Measurements from ENCODE around the gene EPHA1.
"Not testable (repeated sequence)": the region's sequence is repeated elsewhere in the genome, so short reads cannot be mapped to it uniquely, and the experiment has no call there.

Gene EPHA1

GRCh38 chr7:143429770-143430698 is 21.4 kb upstream of the EPHA1 start:
- no peak for DNase-seq

GRCh38 chr7:143426479-143427142 is 18.0 kb upstream of the EPHA1 start:
- no peak for DNase-seq

GRCh38 chr7:143424476-143424875 is 15.8 kb upstream of the EPHA1 start:
- not testable (repeated sequence) for DNase-seq

GRCh38 chr7:143422033-143422432 is 13.4 kb upstream of the EPHA1 start:
- no peak for DNase-seq

GRCh38 chr7:143420624-143421023 is 12.0 kb upstream of the EPHA1 start:
- DNase-seq, result not testable (repeated sequence)

- DNase-seq, result no peak
Measured at GRCh38 chr7:143419880-143420279, 11.2 kb upstream of the EPHA1 start.

GRCh38 chr7:143418681-143419458 is 10.2 kb upstream of the EPHA1 start:
- no peak for DNase-seq

GRCh38 chr7:143417734-143418383 is 9.2 kb upstream of the EPHA1 start:
- no peak for DNase-seq

- DNase-seq, result peak; percentile 35
Measured at GRCh38 chr7:143416565-143417149, 8.0 kb upstream of the EPHA1 start.

GRCh38 chr7:143415742-143416397 is 7.2 kb upstream of the EPHA1 start:
- DNase-seq, result no peak

GRCh38 chr7:143415209-143415608 is 6.6 kb upstream of the EPHA1 start:
- DNase-seq, result not testable (repeated sequence)

GRCh38 chr7:143413123-143413522 is 4.5 kb upstream of the EPHA1 start:
- no peak for DNase-seq

- no peak for DNase-seq
Measured at GRCh38 chr7:143411976-143412708, 3.5 kb upstream of the EPHA1 start.

GRCh38 chr7:143410521-143411004 is 1.9 kb upstream of the EPHA1 start:
- no peak for DNase-seq

- DNase-seq, result no peak
Measured at GRCh38 chr7:143408252-143408685, 387 bp downstream of the EPHA1 start.

- no peak for DNase-seq
Measured at GRCh38 chr7:143407287-143408251, 1.1 kb downstream of the EPHA1 start.

- no peak for DNase-seq
Measured at GRCh38 chr7:143406002-143406357, 2.7 kb downstream of the EPHA1 start.

GRCh38 chr7:143405173-143406001 is 3.3 kb downstream of the EPHA1 start:
- DNase-seq, result no peak

GRCh38 chr7:143402233-143402632 is 6.4 kb downstream of the EPHA1 start:
- not testable (repeated sequence) for DNase-seq
